Ascending aorta (tissue), 2 donors: ENCODE data around the gene SPRR4. TPM values are rescaled to one million over a fixed set of nuclear protein-coding genes. Genes with fewer than 3 reads are reported as not detected.

Experiments
- DNase-seq, 2 donors: peaks; one replicate each; pipeline ENCODE4 v3.0.0-alpha.2; 2019; ENCODE audit warnings: low spot score in 2 of 2
- H3K27ac ChIP-seq, 2 donors: fragments of 200-600 bp; sonication (generic); one replicate each; pipeline ENCODE4 v1.5.1; 2016 to 2017; ENCODE audit warnings: mild to moderate bottlenecking in 1 of 2
- H3K27me3 ChIP-seq: fragments of 200-600 bp; sonication (generic); one replicate; pipeline ENCODE4 v1.5.1; 2017
- H3K36me3 ChIP-seq, 2 donors: fragments of 200-600 bp; sonication (generic); one replicate each; pipeline ENCODE4 v1.5.1; 2016
- H3K4me1 ChIP-seq, 2 donors: fragments of 200-600 bp; sonication (generic); one replicate each; pipeline ENCODE4 v1.5.1; 2016 to 2017; ENCODE audit warnings: mild to moderate bottlenecking in 1 of 2
- H3K4me3 ChIP-seq, 2 donors: fragments of 200-600 bp; sonication (generic); one replicate each; pipeline ENCODE4 v1.5.1; 2016 to 2017; ENCODE audit warnings: mild to moderate bottlenecking in 1 of 2
- H3K9me3 ChIP-seq, 2 donors: fragments of 200-600 bp; sonication (generic); one replicate each; pipeline ENCODE4 v1.5.1; 2016
- CTCF ChIP-seq, 3 experiments: fragments of 200-600 bp in 2 of 3; fragments of 450-650 bp in 1 of 3; sonication (generic) in 2 of 3; IDR thresholded peaks; one replicate each; pipeline ENCODE4 v1.5.1; 2016 to 2019; ENCODE audit warnings: antibody characterized with exemption in 3 of 3, mild to moderate bottlenecking in 1 of 3, moderate library complexity in 1 of 3
- intact Hi-C: fragments of 100-400 bp; cut with DNase I; formaldehyde crosslinking; loops from one replicate; pipeline ENCODE4 v1.15.1; 2023
- total RNA-seq: library from RNA; depleted of rRNA; stranded (reverse); fragments of >200 nt; gene quantifications from one replicate; pipeline ENCODE4 v1.1.0, GENCODE V29; 2016

Gene SPRR4
- total RNA-seq, 1 donor from 2014 or later, result not detected

GRCh38 chr1:152951711-152952110 lies 18.7 kb upstream of the SPRR4 start:
- no peak for TF ChIP-seq CTCF (IDR thresholded peaks at IDR 0.05)
- Histone ChIP-seq H3K36me3 (no peaks in the 10 kb centered on the region), H3K4me1 (no peaks in the 10 kb centered on the region), H3K27me3 (no peaks in the 10 kb centered on the region), H3K4me3 (no peak overlapping the region), H3K9me3 (no peaks in the 10 kb centered on the region), H3K27ac (no peak overlapping the region)
- no peak for DNase-seq
- intact Hi-C loops, result no loop called here

DNA sequence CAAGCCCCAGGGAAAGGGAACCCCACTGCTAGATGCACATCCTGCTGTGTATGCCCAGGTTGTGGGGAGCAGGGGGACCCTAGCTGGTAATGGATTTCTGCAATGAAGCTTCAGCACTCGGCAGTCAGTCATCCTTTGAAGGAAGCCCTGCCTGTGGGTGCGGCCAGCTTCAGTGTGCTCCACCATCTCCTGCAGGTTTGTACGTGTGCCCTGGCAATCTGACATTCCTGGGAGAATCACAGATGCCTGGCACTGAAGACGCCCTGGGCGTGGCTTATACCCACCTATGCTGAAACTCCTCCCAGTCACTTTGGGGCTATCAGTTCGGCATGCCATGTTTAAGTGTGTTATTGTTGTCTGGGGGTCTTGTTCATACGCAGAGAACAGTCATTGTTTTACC lies 16.7 kb upstream of the SPRR4 start:
- no peaks in the 10 kb centered on the region for H3K9me3 ChIP-seq
- no peak overlapping the region for H3K27ac ChIP-seq
- no peaks in the 10 kb centered on the region for H3K27me3 ChIP-seq
- no peak for DNase-seq
- TF ChIP-seq CTCF (IDR thresholded peaks at IDR 0.05), result no peak
- H3K36me3 ChIP-seq, result no peaks in the 10 kb centered on the region
- no peak overlapping the region for H3K4me3 ChIP-seq
- H3K4me1 ChIP-seq, result no peaks in the 10 kb centered on the region
- intact Hi-C loops, result no loop called here

- intact Hi-C loops, result no loop called here
- Histone ChIP-seq H3K4me1 (no peaks in the 10 kb centered on the region), H3K27me3 (no peaks in the 10 kb centered on the region), H3K27ac (no peak overlapping the region), H3K36me3 (no peaks in the 10 kb centered on the region), H3K4me3 (no peak overlapping the region), H3K9me3 (no peaks in the 10 kb centered on the region)
- no peak for DNase-seq
- no peak for TF ChIP-seq CTCF (IDR thresholded peaks at IDR 0.05)
Observed at GRCh38 chr1:152954436-152954835, 16.0 kb upstream of the SPRR4 start.

GRCh38 chr1:152957561-152957960 lies 12.9 kb upstream of the SPRR4 start:
- Histone ChIP-seq H3K36me3 (no peaks in the 10 kb centered on the region), H3K27ac (no peak overlapping the region), H3K9me3 (no peaks in the 10 kb centered on the region), H3K27me3 (no peaks in the 10 kb centered on the region), H3K4me1 (no peaks in the 10 kb centered on the region), H3K4me3 (no peak overlapping the region)
- intact Hi-C loops, result no loop called here
- no peak for DNase-seq
- TF ChIP-seq CTCF (IDR thresholded peaks at IDR 0.05), result no peak

GRCh38 chr1:152959273-152959672 lies 11.2 kb upstream of the SPRR4 start:
- no peak for DNase-seq
- H3K27me3 ChIP-seq, result no peaks in the 10 kb centered on the region
- intact Hi-C loops, result no loop called here
- no peaks in the 10 kb centered on the region for H3K36me3 ChIP-seq
- no peaks in the 10 kb centered on the region for H3K9me3 ChIP-seq
- no peak overlapping the region for H3K27ac ChIP-seq
- no peak overlapping the region for H3K4me3 ChIP-seq
- no peaks in the 10 kb centered on the region for H3K4me1 ChIP-seq
- TF ChIP-seq CTCF (IDR thresholded peaks at IDR 0.05), result no peak

DNA sequence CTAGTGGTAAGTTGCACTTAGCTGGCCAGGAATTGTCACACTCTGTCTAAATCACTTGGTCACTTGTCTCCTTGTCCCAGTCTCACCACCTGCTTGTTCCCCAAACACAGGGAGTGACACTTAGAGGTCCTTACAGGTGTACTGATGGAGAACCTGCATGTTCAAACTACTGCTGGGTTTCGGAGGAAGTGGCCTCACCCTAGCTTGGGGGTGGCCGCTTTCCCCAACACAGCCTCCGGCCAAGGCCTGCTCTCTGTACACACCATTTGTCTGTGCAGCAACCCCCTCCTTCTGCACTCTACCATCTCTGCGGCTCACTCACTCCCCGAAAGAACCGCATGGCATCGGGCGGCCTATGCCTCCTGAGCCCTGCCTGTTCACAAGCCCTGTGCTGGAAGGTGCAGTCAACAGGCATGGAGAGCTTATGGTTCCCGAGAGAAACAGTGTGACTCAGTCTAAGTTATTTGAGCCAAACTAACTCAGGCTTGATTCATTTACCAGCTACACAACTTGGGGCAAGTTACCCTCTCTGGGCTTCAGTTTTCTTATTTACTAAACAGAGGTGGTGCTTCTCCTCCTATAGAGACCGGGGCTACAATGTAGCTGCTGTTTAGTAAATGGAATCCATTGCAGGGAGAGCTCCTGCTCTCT lies 10.5 kb upstream of the SPRR4 start:
- H3K4me1 ChIP-seq, result no peaks in the 10 kb centered on the region
- no peak overlapping the region for H3K27ac ChIP-seq
- no peaks in the 10 kb centered on the region for H3K27me3 ChIP-seq
- TF ChIP-seq CTCF (IDR thresholded peaks at IDR 0.05), result no peak
- H3K4me3 ChIP-seq, result no peak overlapping the region
- intact Hi-C loops, result no loop called here
- no peak for DNase-seq
- H3K36me3 ChIP-seq, result no peaks in the 10 kb centered on the region
- no peaks in the 10 kb centered on the region for H3K9me3 ChIP-seq
